K562 (cell line): ENCODE measurements around the gene KIF6. TPM values are rescaled to one million over a fixed set of nuclear protein-coding genes. Genes with fewer than 3 reads are reported as not detected.

Source experiments
- ATAC-seq: fragments of 200-7000 bp; cut with Tn5 transposase; 3 replicates; pipeline ENCODE4 v1.9.1; 2020; ENCODE audit warnings: moderate library complexity
- BruUV-seq: library from RNA; stranded (reverse); fragments of 400-500 nt; replicated peaks from 2 replicates; lab custom pipeline; 2021; lab: Mats Ljungman, UMichigan
- CTCF ChIA-PET: fragments of 300-600 bp; formaldehyde crosslinking; extraction: SDS; loops from one replicate; lab custom pipeline; 2021; ENCODE audit warnings: low intra/inter-chr PET ratio; lab: Yijun Ruan, JAX
- POLR2A ChIA-PET: fragments of 300-600, 350-650 bp; sonication (Branson Sonifier 250); formaldehyde crosslinking; extraction: SDS; loops from one replicate; lab custom pipeline; 2021; ENCODE audit warnings: antibody characterized with exemption, inconsistent platforms; lab: Yijun Ruan, JAX
- DNase-seq, 4 experiments: peaks; one replicate each; pipeline versions ENCODE4 v3.0.0 to v3.0.0-alpha.2; 2011 to 2018; ENCODE audit warnings: low spot score in 3 of 4, mixed read lengths in 3 of 4; ENCODE audit errors: extremely low read depth in 1 of 4
- FAIRE-seq: peaks from 2 replicates; lab custom pipeline; 2011; peaks lifted over from hg19 to GRCh38; lab: Jason Lieb, UNC
- H2AFZ ChIP-seq: 2 replicates; pipeline ENCODE4 v1.6.0; 2011; ENCODE audit warnings: low read depth, low read length, control low read depth, inconsistent platforms
- H3K27ac ChIP-seq: fragments of 200-600 bp; 3 replicates; pipeline ENCODE4 v1.8.0; 2011; ENCODE audit warnings: low read depth, mild to moderate bottlenecking, control low read depth, inconsistent platforms, low read length, moderate library complexity, mixed read lengths; ENCODE audit errors: extremely low read depth
- H3K27me3 ChIP-seq, 2 experiments: fragments of 300-600 bp in 1 of 2; 2 replicates in 1 of 2; 3 replicates in 1 of 2; pipeline versions ENCODE4 v1.6.0 to v1.8.0; 2011; ENCODE audit warnings: inconsistent platforms in 2 of 2, low read length in 2 of 2, mild to moderate bottlenecking in 1 of 2, mixed read lengths in 1 of 2, moderate library complexity in 1 of 2; ENCODE audit not compliant: control insufficient read depth in 2 of 2, insufficient read depth in 2 of 2
- H3K36me3 ChIP-seq: fragments of 300-600 bp; 3 replicates; pipeline ENCODE4 v1.8.0; 2011; ENCODE audit warnings: mild to moderate bottlenecking, low read length, inconsistent platforms; ENCODE audit not compliant: control insufficient read depth, insufficient read depth
- H3K4me1 ChIP-seq, 2 experiments: fragments of 200-600 bp in 1 of 2; replicated peaks in 1 of 2; 2 replicates in 1 of 2; 3 replicates in 1 of 2; pipeline versions ENCODE4 v1.5.1 to v1.8.0; 2011; ENCODE audit warnings: inconsistent platforms in 2 of 2, low read length in 2 of 2, mild to moderate bottlenecking in 1 of 2, mixed read lengths in 1 of 2, moderate library complexity in 1 of 2; ENCODE audit not compliant: control insufficient read depth in 2 of 2, insufficient read depth in 2 of 2
- H3K4me2 ChIP-seq: 2 replicates; pipeline ENCODE4 v1.6.1; 2011; ENCODE audit warnings: low read length, control low read depth, inconsistent platforms, mixed read lengths; ENCODE audit not compliant: insufficient read depth
- H3K4me3 ChIP-seq: fragments of 200-600 bp; sonication (generic), shearing (Covaris generic); 2 replicates; pipeline ENCODE4 v1.5.1; 2016; ENCODE audit warnings: control low read depth, inconsistent platforms
- H3K79me2 ChIP-seq: fragments of 200-600 bp; 3 replicates; pipeline ENCODE4 v1.8.0; 2011; ENCODE audit warnings: low read length, inconsistent platforms; ENCODE audit not compliant: control insufficient read depth, insufficient read depth
- H3K9ac ChIP-seq, 2 experiments: 2 replicates each; pipeline versions ENCODE4 v1.6.0 to v1.6.1; 2011; ENCODE audit warnings: low read depth in 2 of 2, low read length in 2 of 2, control low read depth in 1 of 2, inconsistent platforms in 1 of 2, mild to moderate bottlenecking in 1 of 2, mixed read lengths in 1 of 2; ENCODE audit not compliant: insufficient read depth in 1 of 2
- H3K9me1 ChIP-seq: one replicate; pipeline ENCODE4 v1.6.0; 2011; ENCODE audit warnings: inconsistent platforms, mild to moderate bottlenecking, low read length, moderate library complexity; ENCODE audit not compliant: control insufficient read depth, insufficient read depth
- H3K9me3 ChIP-seq: replicated peaks from 2 replicates; pipeline ENCODE4 v1.5.1; 2011; ENCODE audit warnings: low read depth, low read length, inconsistent platforms; ENCODE audit not compliant: control insufficient read depth, insufficient read depth
- H4K20me1 ChIP-seq: replicated peaks from 2 replicates; pipeline ENCODE4 v1.6.1; 2011; ENCODE audit warnings: low read length, inconsistent platforms, mixed read lengths; ENCODE audit not compliant: control insufficient read depth, insufficient read depth
- BCOR ChIP-seq: fragments of 450-650 bp; IDR thresholded peaks from 2 replicates; pipeline ENCODE4 v1.6.1; 2016
- CEBPG ChIP-seq, 3 experiments: fragments of 200-800 bp in 1 of 3; sonication (Bioruptor generic) in 1 of 3; sonication (generic) in 1 of 3; formaldehyde crosslinking in 1 of 3; IDR thresholded peaks in 2 of 3; conservative IDR thresholded peaks in 1 of 3; 2 replicates each; pipeline versions ENCODE4 v1.6.1 to v1.8.0; 2016 to 2022; ENCODE audit warnings: missing compliant biosample characterization in 2 of 3, missing genetic modification characterization in 2 of 3, mild to moderate bottlenecking in 1 of 3, missing genetic modification reagents in 1 of 3
- CREM ChIP-seq: IDR thresholded peaks from 2 replicates; pipeline ENCODE4 v1.6.1; 2014; ENCODE audit warnings: antibody characterized with exemption, low read depth
- KAT7 ChIP-seq: sonication (generic); formaldehyde crosslinking; IDR thresholded peaks from 2 replicates; pipeline ENCODE4 v1.8.0; 2022; ENCODE audit warnings: missing genetic modification reagents, mild to moderate bottlenecking, borderline replicate concordance
- KHSRP ChIP-seq: fragments of 450-650 bp; IDR thresholded peaks from 2 replicates; pipeline ENCODE4 v1.6.1; 2017
- KLF13 ChIP-seq: fragments of 450-650 bp; IDR thresholded peaks from 2 replicates; pipeline ENCODE4 v1.6.1; 2016; ENCODE audit warnings: missing genetic modification characterization, low read depth, mild to moderate bottlenecking, missing compliant biosample characterization, moderate library complexity, borderline replicate concordance
- MTA3 ChIP-seq: fragments of 450-650 bp; formaldehyde crosslinking; IDR thresholded peaks from 2 replicates; pipeline ENCODE4 v1.6.1; 2017; ENCODE audit warnings: mild to moderate bottlenecking, borderline replicate concordance
- MTF1 ChIP-seq: fragments of 250-450 bp; sonication (Bioruptor Pico); IDR thresholded peaks from 2 replicates; pipeline ENCODE4 v1.9.0; 2021; ENCODE audit warnings: moderate library complexity, mild to moderate bottlenecking, inconsistent platforms, borderline replicate concordance
- PHB ChIP-seq: fragments of 250-450 bp; sonication (Bioruptor Pico); IDR thresholded peaks from 2 replicates; pipeline ENCODE4 v1.5.0; 2021
- RAD21 ChIP-seq, 2 experiments: fragments of 250-450 bp in 1 of 2; fragments of 450-650 bp in 1 of 2; sonication (Bioruptor Pico) in 1 of 2; formaldehyde crosslinking in 1 of 2; IDR thresholded peaks in 1 of 2; conservative IDR thresholded peaks in 1 of 2; 2 replicates each; pipeline versions ENCODE4 v1.4.0 to v1.8.0; 2020 to 2022; ENCODE audit warnings: mild to moderate bottlenecking in 2 of 2, moderate library complexity in 1 of 2
- SREBF2 ChIP-seq: sonication (generic); formaldehyde crosslinking; IDR thresholded peaks from 2 replicates; pipeline ENCODE4 v1.4.0; 2020; ENCODE audit warnings: mild to moderate bottlenecking, missing genetic modification reagents
- TAF1 ChIP-seq: IDR thresholded peaks from 2 replicates; pipeline ENCODE4 v1.6.1; 2011; ENCODE audit warnings: mild to moderate bottlenecking, low read length, moderate library complexity; ENCODE audit not compliant: insufficient read depth, control insufficient read depth, severe bottlenecking; ENCODE audit errors: extremely low read depth
- TCF7L2 ChIP-seq: fragments of 150-350 bp; IDR thresholded peaks from 2 replicates; pipeline ENCODE4 v1.6.1; 2016; ENCODE audit warnings: low read depth, mild to moderate bottlenecking, low read length, moderate library complexity
- WGBS: fragments of 100-300 bp; shearing (Covaris generic); methylation state at CpG from one replicate; pipeline ENCODE4 v1.1.6; 2016; ENCODE audit warnings: low coverage, mixed read lengths; ENCODE audit not compliant: insufficient coverage; ENCODE audit errors: missing lambda C conversion rate; 5-methylcytosine and 5-hydroxymethylcytosine counted together
- in situ Hi-C: fragments of 300-500 bp; cut with MboI; formaldehyde crosslinking; loops from 4 replicates; pipeline ENCODE4 v1.15.0; 2018; ENCODE audit warnings: inconsistent platforms, mixed read lengths
- intact Hi-C: fragments of 100-400 bp; cut with micrococcal nuclease; formaldehyde crosslinking; loops from 2 replicates; pipeline ENCODE4 v1.14.2; 2022
- polyA plus RNA-seq, 8 experiments: library from polyadenylated mRNA; depleted of rRNA in 4 of 8; stranded (reverse) in 5 of 8; unstranded in 3 of 8; fragments of >200 nt; fragmentation: Nextera tagmentation in 2 of 8; fragmentation: Illumina TruSeq in 1 of 8; extraction: Ambion mirVana in 2 of 8; extraction: Trizol in 1 of 8; gene quantifications; 2 replicates each; pipeline versions ENCODE4 v1.2.1 to v1.2.3, GENCODE V29; 2011 to 2014; ENCODE audit warnings: inconsistent platforms in 1 of 8, missing spikeins in 1 of 8
- total RNA-seq, 7 experiments: library from RNA; depleted of rRNA in 6 of 7; stranded (reverse); fragments of >200 nt in 6 of 7; fragmentation: Illumina TruSeq in 2 of 7; extraction: Trizol in 2 of 7; gene quantifications; 2 replicates each; pipeline versions ENCODE4 v1.2.1 to v1.2.3, GENCODE V29; 2011 to 2021; ENCODE audit warnings: low replicate concordance in 1 of 7
- TF ChIP-seq, protein P1 (sequence below): fragments of 250-450 bp; sonication (Bioruptor Pico); IDR thresholded peaks from 2 replicates; pipeline ENCODE4 v1.8.0; 2021; ENCODE audit warnings: borderline replicate concordance, mild to moderate bottlenecking, moderate library complexity; ENCODE audit not compliant: poor library complexity, severe bottlenecking
- TF ChIP-seq, protein P2 (sequence below): fragments of 250-450 bp; sonication (Bioruptor Pico); IDR thresholded peaks from 2 replicates; pipeline ENCODE4 v1.8.0; 2022; ENCODE audit warnings: moderate library complexity, mild to moderate bottlenecking, inconsistent platforms
- TF ChIP-seq, protein P3 (sequence below), 2 experiments: IDR thresholded peaks in 1 of 2; conservative IDR thresholded peaks in 1 of 2; 2 replicates each; pipeline ENCODE4 v1.6.1; 2016; ENCODE audit warnings: low read depth in 2 of 2, mild to moderate bottlenecking in 1 of 2, missing compliant biosample characterization in 1 of 2, missing genetic modification characterization in 1 of 2, moderate library complexity in 1 of 2

The KIF6 gene
- total and polyA plus RNA-seq, 9 of the 15 experiments (the other 6 are each of a cell fraction or from before 2014, with no cell fraction given), result not detected

DNA sequence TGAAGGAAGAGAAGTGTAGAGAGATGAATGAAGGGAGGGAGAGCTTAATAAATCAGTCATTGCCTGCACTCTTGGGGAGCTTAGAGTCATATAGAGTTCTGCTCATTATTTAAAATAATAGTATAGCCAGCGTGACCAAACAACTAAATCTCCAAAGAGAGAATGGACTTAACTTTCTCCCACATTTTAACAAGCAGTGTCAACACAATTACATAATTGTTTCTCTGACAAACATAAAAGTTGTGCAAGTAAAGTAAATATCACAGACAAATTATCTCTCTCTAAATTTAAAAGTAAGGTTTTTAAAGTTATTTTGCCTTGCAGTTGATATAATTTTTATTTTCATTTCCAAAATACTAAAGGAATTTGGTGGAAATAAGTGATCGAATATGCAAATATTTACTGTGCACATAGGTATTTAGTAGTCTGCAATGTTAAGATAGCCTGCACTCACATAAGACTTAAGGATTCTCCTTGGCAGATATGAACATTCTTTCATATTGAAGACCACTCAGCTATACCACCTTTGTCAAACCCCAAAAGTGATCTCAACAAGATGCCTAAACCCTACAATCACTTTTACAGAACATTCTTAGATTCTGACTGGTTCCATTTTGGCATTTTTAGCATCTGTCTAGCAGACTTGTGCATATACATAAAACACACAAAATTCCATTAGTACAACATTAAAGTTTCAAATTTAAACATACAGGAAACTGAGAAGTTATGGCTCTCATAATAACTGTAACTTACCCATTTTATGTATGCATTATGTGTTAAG lies 67.7 kb downstream of the KIF6 start:
- no peak for ATAC-seq
- Histone ChIP-seq H3K4me1 (no peaks in the 10 kb centered on the region), H3K9me1 (no peaks in the 10 kb centered on the region), H3K4me2 (no peak overlapping the region), H3K4me3 (no peak overlapping the region), H3K9me3 (no peaks in the 10 kb centered on the region), H3K9ac (no peak overlapping the region), H3K36me3 (no peaks in the 10 kb centered on the region), H3K27me3 (no peaks in the 10 kb centered on the region), H3K27ac (no peak overlapping the region), H4K20me1 (no peaks in the 10 kb centered on the region), H2AFZ (no peak overlapping the region), H3K79me2 (no peaks in the 10 kb centered on the region)
- in situ Hi-C loops (no loop called here), intact Hi-C loops (no loop called here)
- no peak for FAIRE-seq
- ChIA-PET CTCF (no interaction called here), POLR2A (interaction anchor here (1.0 kb wide), 1 partner anchor 73 kb away, joined by 3 read pairs; no protein-coding TSS in a partner anchor)
- BruUV-seq, result no TSS peak
- 0% methylated on average over 2 of the region's 2 CpGs for whole genome bisulfite sequencing
- no peak for DNase-seq
- TF ChIP-seq PHB (CRISPR knock-in tag) (no peak), TCF7L2 (no peak), BCOR (no peak), MTA3 (no peak), KAT7 (CRISPR knock-in tag) (no peak), CEBPG (CRISPR knock-in tag; IDR thresholded peaks at IDR 0.05) (no peak), CEBPG (tag; conservative IDR thresholded peaks at IDR 0.05 in 1 of 2, IDR thresholded peaks at IDR 0.05 in 1 of 2) (no peak), SREBF2 (CRISPR knock-in tag) (no peak), TAF1 (no peak), CREM (no peak), RAD21 (CRISPR knock-in tag; conservative IDR thresholded peaks at IDR 0.05 in 1 of 2, IDR thresholded peaks at IDR 0.05 in 1 of 2) (no peak), MTF1 (CRISPR knock-in tag) (no peak), KLF13 (tag) (no peak), KHSRP (no peak)
- TF ChIP-seq, protein P1, sequence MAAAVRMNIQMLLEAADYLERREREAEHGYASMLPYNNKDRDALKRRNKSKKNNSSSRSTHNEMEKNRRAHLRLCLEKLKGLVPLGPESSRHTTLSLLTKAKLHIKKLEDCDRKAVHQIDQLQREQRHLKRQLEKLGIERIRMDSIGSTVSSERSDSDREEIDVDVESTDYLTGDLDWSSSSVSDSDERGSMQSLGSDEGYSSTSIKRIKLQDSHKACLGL (CRISPR knock-in tag), result no peak
- TF ChIP-seq, protein P2, sequence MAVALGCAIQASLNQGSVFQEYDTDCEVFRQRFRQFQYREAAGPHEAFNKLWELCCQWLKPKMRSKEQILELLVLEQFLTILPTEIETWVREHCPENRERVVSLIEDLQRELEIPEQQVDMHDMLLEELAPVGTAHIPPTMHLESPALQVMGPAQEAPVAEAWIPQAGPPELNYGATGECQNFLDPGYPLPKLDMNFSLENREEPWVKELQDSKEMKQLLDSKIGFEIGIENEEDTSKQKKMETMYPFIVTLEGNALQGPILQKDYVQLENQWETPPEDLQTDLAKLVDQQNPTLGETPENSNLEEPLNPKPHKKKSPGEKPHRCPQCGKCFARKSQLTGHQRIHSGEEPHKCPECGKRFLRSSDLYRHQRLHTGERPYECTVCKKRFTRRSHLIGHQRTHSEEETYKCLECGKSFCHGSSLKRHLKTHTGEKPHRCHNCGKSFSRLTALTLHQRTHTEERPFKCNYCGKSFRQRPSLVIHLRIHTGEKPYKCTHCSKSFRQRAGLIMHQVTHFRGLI (CRISPR knock-in tag), result no peak
- TF ChIP-seq, protein P3, sequence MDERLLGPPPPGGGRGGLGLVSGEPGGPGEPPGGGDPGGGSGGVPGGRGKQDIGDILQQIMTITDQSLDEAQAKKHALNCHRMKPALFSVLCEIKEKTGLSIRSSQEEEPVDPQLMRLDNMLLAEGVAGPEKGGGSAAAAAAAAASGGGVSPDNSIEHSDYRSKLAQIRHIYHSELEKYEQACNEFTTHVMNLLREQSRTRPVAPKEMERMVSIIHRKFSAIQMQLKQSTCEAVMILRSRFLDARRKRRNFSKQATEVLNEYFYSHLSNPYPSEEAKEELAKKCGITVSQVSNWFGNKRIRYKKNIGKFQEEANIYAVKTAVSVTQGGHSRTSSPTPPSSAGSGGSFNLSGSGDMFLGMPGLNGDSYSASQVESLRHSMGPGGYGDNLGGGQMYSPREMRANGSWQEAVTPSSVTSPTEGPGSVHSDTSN (CRISPR knock-in tag; IDR thresholded peaks at IDR 0.05; ENCODE audit: low read depth), result no peak
- TF ChIP-seq, protein P3 (tag; conservative IDR thresholded peaks at IDR 0.05; ENCODE audit: low read depth), result no peak
